Natural killer cell (primary cell): Measurements from ENCODE around the gene PCDHA4. TPM values are rescaled to one million over a fixed set of nuclear protein-coding genes. Genes with fewer than 3 reads are reported as not detected.
"Not testable (repeated sequence)": the region's sequence is repeated elsewhere in the genome, so short reads cannot be mapped to it uniquely, and the experiment has no call there.

ENCODE experiments used
- ATAC-seq, 3 donors: fragments of 150-1000 bp in 2 of 3; fragments of 200-7000 bp in 1 of 3; cut with Tn5 transposase; 1 replicate in 1 of 3; 2 replicates in 2 of 3; pipeline ENCODE4 v1.10.0; 2021; ENCODE audit warnings: mild to moderate bottlenecking in 2 of 3, moderate library complexity in 2 of 3
- DNase-seq, 2 donors: peaks; one replicate each; pipeline versions ENCODE4 v3.0.0 to v3.0.0-alpha.2; 2013 to 2021; ENCODE audit warnings: mixed read lengths in 1 of 2
- H3K27ac ChIP-seq: one replicate; pipeline ENCODE4 v1.5.1; 2013; ENCODE audit warnings: mild to moderate bottlenecking, low read length
- H3K27me3 ChIP-seq: one replicate; pipeline ENCODE4 v1.6.1; 2013; ENCODE audit warnings: low read length; ENCODE audit not compliant: control insufficient read depth, insufficient read depth
- H3K36me3 ChIP-seq: one replicate; pipeline ENCODE4 v1.6.1; 2013; ENCODE audit warnings: low read length; ENCODE audit not compliant: control insufficient read depth, insufficient read depth
- H3K4me1 ChIP-seq: one replicate; pipeline ENCODE4 v1.6.1; 2013; ENCODE audit warnings: low read length; ENCODE audit not compliant: control insufficient read depth, insufficient read depth
- H3K4me3 ChIP-seq: one replicate; pipeline ENCODE4 v1.5.1; 2013; ENCODE audit warnings: low read length
- H3K9me3 ChIP-seq: one replicate; pipeline ENCODE4 v1.6.1; 2013; ENCODE audit warnings: low read length; ENCODE audit not compliant: control insufficient read depth, insufficient read depth
- H3K27ac Mint-ChIP-seq, 2 donors: one replicate each; pipeline ENCODE4 v1.8.0; 2022; ENCODE audit warnings: mild to moderate bottlenecking in 2 of 2, mixed read lengths in 2 of 2, moderate library complexity in 1 of 2
- H3K27me3 Mint-ChIP-seq, 2 donors: one replicate each; pipeline ENCODE4 v1.8.0; 2022; ENCODE audit warnings: low read depth in 2 of 2, mixed read lengths in 2 of 2
- H3K36me3 Mint-ChIP-seq: one replicate; pipeline ENCODE4 v1.8.0; 2022; ENCODE audit warnings: mixed read lengths
- H3K4me1 Mint-ChIP-seq, 2 donors: one replicate each; pipeline ENCODE4 v1.8.0; 2022; ENCODE audit warnings: mixed read lengths in 2 of 2
- H3K4me3 Mint-ChIP-seq: one replicate; pipeline ENCODE4 v1.8.0; 2022; ENCODE audit warnings: mild to moderate bottlenecking, moderate library complexity, mixed read lengths
- H3K9me3 Mint-ChIP-seq, 2 donors: one replicate each; pipeline ENCODE4 v1.8.0; 2022; ENCODE audit warnings: mixed read lengths in 2 of 2
- CTCF ChIP-seq: fragments of 200-600 bp; IDR thresholded peaks from one replicate; pipeline ENCODE4 v1.8.0; 2022; ENCODE audit warnings: antibody characterized with exemption
- WGBS: methylation state at CpG from one replicate; pipeline ENCODE4 v1.1.7; 2013; ENCODE audit warnings: missing lambda C conversion rate; ENCODE audit not compliant: insufficient coverage; 5-methylcytosine and 5-hydroxymethylcytosine counted together
- intact Hi-C: fragments of 100-400 bp; cut with micrococcal nuclease; formaldehyde crosslinking; loops from one replicate; pipeline ENCODE4 v1.14.2; 2022
- total RNA-seq, 4 donors: library from RNA; stranded (reverse); fragments of 120-200 nt in 1 of 4; gene quantifications; one replicate each; pipeline versions ENCODE4 v1.2.3 to v1.2.4, GENCODE V29; 2013 to 2022

The PCDHA4 gene
- total RNA-seq, 3 donors from 2014 or later (not counting 1 experiment from before 2014, with no cell fraction given), result not detected

GRCh38 chr5:140849831-140850634, 43.2 kb downstream of the PCDHA4 start:
- H3K27ac Mint-ChIP-seq, H3K9me3 Mint-ChIP-seq, H3K4me1 ChIP-seq, H3K27me3 Mint-ChIP-seq, H3K36me3 ChIP-seq, H3K27ac ChIP-seq, H3K4me3 ChIP-seq, H3K4me3 Mint-ChIP-seq, intact Hi-C loops, DNase-seq, H3K27me3 ChIP-seq, ATAC-seq, H3K4me1 Mint-ChIP-seq, H3K36me3 Mint-ChIP-seq: not testable (repeated sequence)
- peaks cover 11% of the 10 kb centered on the region for H3K9me3 ChIP-seq
- WGBS, result 53% methylated on average over 101 of the region's 101 CpGs

GRCh38 chr5:140855772-140856674, 49.2 kb downstream of the PCDHA4 start, which contains the start of gene PCDHA10:
PCDHA10 (plus strand) TSS chr5:140855897; CDS start chr5:140856049, 152 bp downstream.
- peaks cover 2 to 11% of the 10 kb centered on the region in 2 donors for H3K9me3 Mint-ChIP-seq
- no peak within 1 kb of the TSS for H3K4me3 ChIP-seq
- no peak for DNase-seq

GRCh38 chr5:140857177-140857986, 50.5 kb downstream of the PCDHA4 start:
- Mint-ChIP-seq H3K36me3 (no peaks in the 10 kb centered on the region), H3K4me3 (no peak overlapping the region), H3K27me3 (peaks cover 0 to 5% of the 10 kb centered on the region in 2 donors), H3K4me1 (no peaks in the 10 kb centered on the region), H3K9me3 (peaks cover 2 to 11% of the 10 kb centered on the region in 2 donors), H3K27ac (no peak overlapping the region)
- Histone ChIP-seq H3K27ac (no peak overlapping the region), H3K4me1 (no peaks in the 10 kb centered on the region), H3K36me3 (no peaks in the 10 kb centered on the region), H3K27me3 (peaks cover 4% of the 10 kb centered on the region), H3K4me3 (no peak overlapping the region), H3K9me3 (peaks cover 31% of the 10 kb centered on the region)
- no peak for TF ChIP-seq CTCF
- intact Hi-C loops, result no loop called here
- ATAC-seq (no peak), DNase-seq (no peak)
- WGBS, result 61% methylated on average over 94 of the region's 94 CpGs

More at GRCh38 chr5:140855772-140856674, 49.2 kb downstream of the PCDHA4 start, which contains the start of gene PCDHA10:
- peaks cover 4% of the 10 kb centered on the region for H3K27me3 ChIP-seq
- H3K4me1 ChIP-seq, result no peaks in the 10 kb centered on the region
- no peak for TF ChIP-seq CTCF
- Mint-ChIP-seq H3K27me3 (peaks cover 0 to 5% of the 10 kb centered on the region in 2 donors), H3K27ac (no peak within 1 kb of the TSS), H3K36me3 (no peaks in the 10 kb centered on the region), H3K4me1 (no peaks in the 10 kb centered on the region), H3K4me3 (no peak within 1 kb of the TSS)
- no peak for ATAC-seq
- no peaks in the 10 kb centered on the region for H3K36me3 ChIP-seq
- intact Hi-C loops, result no loop called here
- H3K27ac ChIP-seq, result no peak within 1 kb of the TSS
- WGBS, result 33% methylated on average over 41 of the region's 44 CpGs
- peaks cover 20% of the 10 kb centered on the region for H3K9me3 ChIP-seq
